NK-92 treated with Interleukin-12 subunit alpha and Interleukin-12 subunit beta, amount 100 ng/mL, for 24 hours (cell line): Measurements from ENCODE around the gene PCDHGC5.

Source experiments
- DNase-seq: peaks from one replicate; lab custom pipeline; 2025; lab: John Stamatoyannopoulos, UW

The PCDHGC5 gene

GRCh38 chr5:141512911-141513626 lies 24.2 kb downstream of the PCDHGC5 start:
- no peak for DNase-seq

GRCh38 chr5:141513627-141514329 lies 24.9 kb downstream of the PCDHGC5 start:
- no peak for DNase-seq

DNA sequence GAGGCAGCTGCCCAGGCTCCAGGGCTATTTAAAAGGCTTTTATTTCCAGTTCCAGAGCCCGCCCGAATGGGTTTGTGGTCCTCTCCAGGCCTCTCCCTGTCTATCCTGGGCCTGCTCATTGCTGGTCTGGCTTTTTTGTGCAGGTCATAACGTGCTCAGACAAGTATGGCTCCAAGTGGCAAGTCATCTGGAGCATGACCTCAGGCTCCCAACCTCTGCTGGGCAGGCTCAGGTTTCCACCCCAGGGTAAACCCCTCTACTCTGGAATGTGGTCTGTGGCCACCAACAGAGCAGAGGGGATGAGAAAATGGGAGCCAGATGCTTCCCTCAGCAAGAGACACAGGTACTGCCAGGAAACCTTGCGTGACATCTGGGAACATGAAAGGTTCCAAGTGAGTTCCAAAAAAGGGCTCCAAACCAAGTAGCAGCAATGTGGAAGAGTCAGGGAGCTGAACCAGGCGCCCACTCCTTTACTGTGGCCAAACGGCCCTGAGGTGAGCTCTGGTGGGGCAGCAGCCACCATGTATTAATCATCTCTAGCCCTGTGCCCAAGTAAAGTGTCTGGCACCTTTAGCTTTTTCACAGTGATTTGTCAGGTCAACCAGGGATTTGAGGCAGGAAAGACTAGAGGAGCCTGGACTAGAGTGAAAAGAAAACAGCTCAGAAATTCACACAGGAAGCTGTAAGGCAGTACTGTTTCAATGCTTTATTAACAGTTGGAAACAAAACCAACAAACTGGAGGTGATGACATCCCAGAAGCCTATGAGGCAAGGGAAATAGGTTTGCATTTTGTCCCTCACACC lies 25.7 kb downstream of the PCDHGC5 start:
- DNase-seq: no peak

DNA sequence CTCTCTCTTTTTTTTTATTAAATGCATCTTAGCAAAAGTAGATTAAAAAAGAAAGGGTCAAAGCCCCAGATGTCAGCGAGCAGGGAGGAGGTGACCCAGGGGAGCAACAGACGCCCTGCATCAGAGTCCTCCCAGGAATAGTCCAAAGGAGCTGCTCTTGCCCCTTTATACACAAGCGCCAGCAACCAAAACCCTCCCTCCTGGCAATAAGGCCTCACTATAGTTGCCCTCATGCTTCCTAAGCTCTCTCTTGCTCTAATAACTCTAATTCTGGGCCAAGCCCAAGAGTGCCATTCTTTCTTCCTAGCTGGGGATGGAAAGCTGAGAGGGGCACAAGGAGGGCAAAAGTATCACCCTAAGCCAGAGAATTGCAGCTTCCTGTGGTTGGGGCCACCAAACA lies 26.3 kb downstream of the PCDHGC5 start:
- DNase-seq: no peak

DNA sequence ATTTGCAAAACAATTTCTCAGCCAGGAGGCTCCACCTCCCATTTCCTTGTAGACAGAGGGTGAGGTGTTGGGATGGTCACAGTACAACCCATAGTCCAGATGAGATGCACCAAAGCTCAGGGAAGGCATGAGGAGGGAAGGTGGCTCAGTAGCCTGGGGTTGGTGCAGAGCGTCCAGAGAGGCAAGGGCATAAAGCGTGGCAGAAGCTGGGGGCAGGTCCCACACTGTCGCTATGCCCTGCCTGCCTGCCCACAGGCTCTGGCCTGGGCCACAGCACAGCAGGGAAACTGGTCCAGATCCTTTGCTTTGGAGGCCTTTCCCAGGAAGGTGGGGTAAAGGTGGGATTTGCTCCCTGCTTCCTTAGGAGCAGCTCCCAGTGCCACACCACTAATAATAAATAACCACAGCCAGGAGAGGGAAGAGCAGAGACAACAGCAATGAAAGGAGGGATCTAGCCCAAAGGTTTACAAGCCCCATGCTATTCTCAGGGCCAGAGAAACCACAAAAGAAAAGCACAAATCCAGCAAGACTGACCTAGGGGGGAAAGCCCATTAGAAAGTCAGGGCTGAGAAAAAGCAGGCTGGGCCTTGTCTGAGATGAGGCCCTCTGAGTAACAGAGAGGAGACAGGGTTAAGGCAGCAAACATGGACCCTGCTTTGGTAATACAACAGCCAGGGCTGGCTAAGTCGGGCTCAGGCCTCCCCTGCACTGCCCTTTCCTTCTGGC lies 27.2 kb downstream of the PCDHGC5 start:
- no peak for DNase-seq

- no peak for DNase-seq
Observed at GRCh38 chr5:141516672-141517025, 27.8 kb downstream of the PCDHGC5 start.

- DNase-seq: no peak
Observed at GRCh38 chr5:141517312-141517711, 28.4 kb downstream of the PCDHGC5 start.

GRCh38 chr5:141517880-141518617 lies 29.2 kb downstream of the PCDHGC5 start:
- no peak for DNase-seq

- DNase-seq: no peak
Observed at GRCh38 chr5:141518618-141519015, 29.7 kb downstream of the PCDHGC5 start.

DNA sequence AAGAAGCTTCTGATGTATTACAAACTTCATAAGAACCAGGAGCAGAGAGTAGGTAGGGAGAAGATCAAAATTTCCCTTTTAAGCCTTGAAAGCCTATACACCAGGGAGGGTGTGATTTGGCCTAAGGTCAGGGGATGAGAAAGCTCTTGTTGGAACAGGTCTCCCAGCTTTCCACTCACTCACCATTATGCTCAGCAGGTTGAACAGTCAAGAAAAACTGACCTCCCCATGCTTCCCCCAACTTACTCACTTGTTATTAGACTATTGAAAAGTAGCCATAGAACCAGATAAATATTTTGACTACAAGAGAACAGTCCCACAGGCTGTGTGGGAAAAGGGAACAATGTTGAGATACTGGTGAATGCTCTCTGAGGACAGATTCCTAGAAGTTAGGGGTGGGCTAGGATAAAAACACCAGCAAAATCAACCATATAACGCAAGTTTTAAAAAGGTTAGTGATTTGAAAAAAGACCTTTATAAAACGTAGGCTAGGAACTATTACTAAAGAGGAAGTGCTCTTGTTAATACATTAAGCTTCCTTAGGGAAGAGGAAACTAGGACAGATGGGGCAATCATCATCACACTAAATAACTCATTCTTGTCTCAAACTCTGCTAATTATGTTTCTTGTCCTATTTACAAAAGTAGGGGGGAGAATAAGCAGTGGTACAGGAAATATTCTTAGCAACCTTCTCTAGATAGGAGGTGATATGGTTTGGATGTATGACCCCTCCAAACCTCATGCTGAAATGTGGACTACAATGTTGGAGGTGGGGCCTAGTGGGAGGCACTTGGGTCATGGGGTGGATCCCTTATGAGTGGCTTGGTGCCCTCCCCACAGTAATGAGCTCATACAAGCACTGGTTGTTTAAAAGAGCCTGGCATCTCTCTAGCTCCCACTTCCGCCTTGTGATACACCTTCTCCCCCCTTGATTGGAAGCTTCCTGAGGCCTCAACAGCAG lies 31.0 kb downstream of the PCDHGC5 start:
- DNase-seq: no peak

DNA sequence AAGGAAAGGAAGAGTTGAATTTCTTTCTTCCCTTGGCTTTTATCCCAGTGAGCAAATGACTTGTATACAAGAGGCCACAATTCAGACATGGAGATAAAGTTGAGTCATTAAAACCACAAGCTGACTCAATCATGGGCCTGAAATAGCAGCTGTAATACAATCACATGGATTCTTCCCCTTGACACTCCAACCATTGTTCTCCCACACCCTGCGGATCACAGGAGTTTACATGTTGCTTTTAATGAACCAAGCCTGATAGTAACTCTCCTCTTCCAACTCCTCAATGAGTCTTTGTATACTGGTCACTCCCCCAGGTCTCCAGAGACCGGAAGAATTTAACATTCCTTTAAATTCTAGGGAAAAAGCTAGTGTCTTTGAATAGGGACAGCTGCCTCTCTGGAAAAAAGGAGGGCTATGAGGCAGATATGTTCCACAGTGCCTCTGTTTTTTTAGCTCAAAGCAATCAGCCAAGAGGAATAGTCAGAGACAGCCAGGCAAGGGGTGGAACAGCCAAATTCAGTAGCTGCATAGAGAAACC lies 32.4 kb downstream of the PCDHGC5 start:
- no peak for DNase-seq

- no peak for DNase-seq
Observed at GRCh38 chr5:141522301-141522700, 33.4 kb downstream of the PCDHGC5 start.

DNA sequence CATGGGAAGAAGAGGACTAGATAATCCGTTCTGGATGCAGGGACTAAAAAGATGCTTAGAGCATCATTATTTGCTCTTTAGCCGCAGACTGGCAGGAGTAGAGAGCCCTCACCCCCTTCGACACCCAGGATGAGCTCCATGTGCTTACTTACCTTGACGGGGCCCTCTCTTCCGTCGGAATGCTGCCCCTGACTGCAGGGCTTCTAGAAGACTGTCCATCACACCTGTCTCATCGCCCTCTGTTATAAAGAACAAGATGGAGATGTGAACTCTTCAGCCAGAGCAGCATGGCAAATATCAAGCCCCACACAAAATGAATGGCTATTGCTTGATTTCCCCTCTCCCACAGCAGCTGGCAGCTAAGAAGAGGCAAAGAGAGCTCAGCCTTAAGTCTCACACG lies 35.1 kb downstream of the PCDHGC5 start:
- DNase-seq: no peak

DNA sequence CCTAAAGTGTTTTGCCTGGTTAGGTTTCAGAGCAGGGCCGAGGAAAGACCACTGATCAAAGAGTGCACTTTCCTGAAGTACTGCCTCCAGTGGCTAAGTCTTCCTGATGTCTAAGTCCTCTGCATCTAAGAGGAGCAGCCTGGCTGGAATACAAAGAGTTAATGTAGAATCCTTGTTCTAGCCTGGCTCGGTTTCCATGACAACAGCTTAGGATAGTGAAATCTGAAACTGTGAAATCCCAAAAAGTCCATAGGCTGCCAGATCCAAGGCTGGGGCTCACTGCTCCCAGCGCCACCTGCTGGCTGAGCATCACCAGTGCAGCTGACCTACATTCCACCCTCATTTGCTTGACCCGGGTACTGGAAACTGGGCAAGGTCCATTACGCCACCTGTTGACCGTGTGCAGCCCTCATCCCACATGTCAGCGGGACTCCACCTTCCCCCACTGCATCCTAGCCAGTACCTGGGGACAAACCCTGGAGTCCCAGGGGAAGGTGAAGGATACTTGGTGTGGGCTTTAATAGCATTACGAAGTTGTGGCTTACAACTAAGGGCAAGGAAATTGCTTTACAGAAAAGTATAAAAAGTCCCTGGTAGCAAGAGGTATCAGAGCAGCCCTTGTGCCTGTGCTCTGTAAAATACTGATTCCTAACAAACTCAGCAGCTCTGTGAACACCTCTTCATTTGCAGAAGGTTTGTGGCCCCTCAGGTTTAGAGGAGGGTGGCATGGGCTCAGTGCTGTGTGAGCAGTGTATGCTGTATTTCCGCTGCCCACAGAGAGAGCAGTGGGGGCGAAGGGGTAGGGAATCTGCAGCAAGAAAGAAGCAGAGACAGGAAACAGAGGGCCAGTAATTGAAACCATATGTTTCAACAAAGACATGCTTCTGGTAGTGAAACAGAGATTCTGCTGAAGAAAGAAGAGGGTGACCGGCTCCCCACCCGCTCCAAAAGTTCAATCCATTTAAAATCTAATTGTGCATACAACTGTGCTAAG lies 36.0 kb downstream of the PCDHGC5 start:
- DNase-seq: peak; percentile 21

- DNase-seq: no peak
Observed at GRCh38 chr5:141525653-141526052, 36.8 kb downstream of the PCDHGC5 start.

GRCh38 chr5:141527426-141527825 lies 38.5 kb downstream of the PCDHGC5 start:
- DNase-seq: no peak

DNA sequence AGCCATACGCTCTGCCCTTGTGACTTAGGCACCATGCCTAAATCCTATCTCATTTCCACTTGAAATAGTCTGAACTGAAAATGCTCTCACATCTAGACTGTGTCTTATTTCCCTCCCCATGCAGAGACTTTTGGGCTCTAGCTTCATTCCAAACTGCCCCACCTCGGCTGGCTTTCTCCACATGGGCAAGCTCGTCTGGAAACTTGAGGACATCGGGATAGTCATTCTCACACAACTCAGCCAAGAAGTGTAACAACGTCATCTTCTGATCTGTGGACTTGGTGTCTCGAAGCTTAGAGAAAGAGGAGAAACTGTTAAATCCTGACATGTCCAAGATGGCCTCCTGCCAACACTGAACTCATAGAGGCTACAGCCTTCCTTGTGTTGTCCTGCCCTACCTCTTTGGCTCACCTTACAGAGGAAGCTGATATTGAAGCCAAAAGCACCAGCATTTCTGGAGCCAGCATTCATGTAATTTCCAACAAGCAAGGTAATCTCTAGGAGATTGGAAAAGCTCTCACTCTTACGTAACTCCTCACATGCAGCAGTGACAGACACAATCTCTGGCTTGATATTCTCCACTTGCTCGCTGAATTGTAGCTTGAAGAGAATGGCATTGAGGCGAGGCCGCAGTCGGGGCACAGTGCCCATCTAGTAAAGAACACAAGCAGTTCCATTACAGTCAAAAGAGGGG lies 39.6 kb downstream of the PCDHGC5 start:
- no peak for DNase-seq

DNA sequence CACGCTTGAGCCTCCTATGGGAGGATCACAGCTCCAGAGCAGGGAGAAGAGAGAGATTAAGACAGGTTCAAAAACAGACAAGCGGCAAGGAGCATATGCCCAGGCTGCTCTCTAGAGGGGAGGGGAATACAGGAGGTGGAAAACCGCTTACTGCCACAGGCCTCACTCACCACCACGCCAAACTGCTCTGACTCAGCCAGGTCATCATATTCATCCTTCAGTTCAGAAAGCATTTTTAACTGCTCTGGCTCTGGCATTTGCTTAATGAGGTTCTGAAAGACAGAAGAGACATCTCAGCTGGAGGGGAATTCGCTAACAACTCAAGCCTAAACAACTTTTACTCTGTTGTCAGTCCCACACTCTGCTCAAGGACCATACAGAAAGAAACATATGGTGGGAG lies 40.1 kb downstream of the PCDHGC5 start:
- DNase-seq: no peak
